HG02973 (cell line): Measurements from ENCODE around the gene IRF5.

Experiments
- ATAC-seq: cut with Tn5 transposase; IDR thresholded peaks from one replicate; pipeline ENCODE4 v1.9.1; 2021; ENCODE audit warnings: moderate library complexity; ENCODE audit not compliant: unreplicated experiment

Gene IRF5

DNA sequence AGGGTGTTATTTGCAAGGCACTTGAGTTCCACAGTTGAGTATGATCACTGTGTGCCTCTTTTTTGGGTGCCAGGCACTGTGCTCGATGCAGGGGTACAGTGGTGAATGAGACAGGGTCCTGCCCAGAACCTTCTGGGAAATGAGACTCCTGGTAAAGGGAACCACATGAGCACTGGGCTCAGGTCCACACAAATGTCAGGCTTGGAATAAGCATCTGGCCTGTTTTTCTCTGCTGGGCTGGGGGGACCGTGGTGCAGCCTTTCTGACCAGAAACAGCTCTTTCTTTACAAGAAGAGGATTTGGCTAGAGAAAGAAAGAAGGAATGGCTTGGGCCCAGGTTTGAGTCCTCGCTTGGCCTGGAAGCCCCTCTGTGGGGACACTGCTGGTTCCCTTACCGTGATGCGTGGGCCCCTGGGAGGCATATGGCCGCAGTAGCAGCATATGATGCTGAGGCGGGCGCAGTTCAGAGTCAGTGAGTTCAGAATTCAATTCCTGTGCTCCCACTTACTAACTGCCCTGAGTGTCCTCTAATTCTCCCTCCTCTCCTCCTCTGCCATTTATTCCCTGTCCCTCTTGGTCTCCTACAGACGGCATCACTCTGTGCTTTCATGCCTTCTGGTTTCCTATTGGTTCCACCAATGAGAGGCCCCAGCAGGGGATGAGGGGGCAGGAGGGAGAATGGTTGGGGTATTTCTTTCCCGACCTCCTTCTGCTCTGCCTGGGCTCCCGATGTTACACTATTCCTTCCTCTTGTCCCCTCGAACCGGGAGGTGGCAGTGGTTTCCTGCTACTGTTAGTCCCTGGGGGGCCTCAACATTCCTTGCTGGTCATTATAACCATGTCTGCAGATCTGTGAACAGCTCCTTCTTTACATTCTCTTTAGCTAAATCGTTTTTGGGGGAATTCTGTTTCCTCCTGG lies 17.6 kb upstream of the IRF5 start:
- ATAC-seq, result no peak

DNA sequence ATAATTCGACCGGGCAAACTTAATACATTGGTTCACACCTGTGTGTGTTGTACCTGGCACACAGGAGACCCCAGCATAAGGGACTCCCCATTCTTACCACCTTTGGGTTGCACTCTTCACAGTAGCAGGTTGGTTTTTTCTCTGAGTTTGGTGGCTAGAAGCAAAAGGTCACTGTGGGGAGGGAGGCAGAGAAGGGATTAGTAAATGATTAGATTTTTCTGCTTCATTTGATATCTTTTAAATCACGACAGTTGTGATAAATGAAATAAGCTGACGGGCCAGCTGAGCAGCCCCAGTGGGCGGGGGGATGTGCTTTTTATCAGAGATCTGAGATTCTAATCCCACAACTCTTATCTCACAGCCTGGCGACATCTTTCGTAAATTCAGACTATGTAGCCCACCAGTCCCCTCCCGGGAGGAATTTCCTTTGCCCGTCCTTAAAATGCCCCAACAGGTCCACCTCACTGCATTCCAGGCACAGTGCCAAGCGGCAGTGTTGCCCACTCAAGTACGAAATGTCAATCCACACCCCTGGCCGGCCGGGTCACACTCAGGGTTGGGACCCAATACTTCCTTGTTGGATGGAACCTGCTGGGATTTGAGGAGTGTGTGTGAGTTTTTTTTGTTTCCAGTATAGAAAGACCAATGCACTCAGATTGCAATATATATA lies 16.7 kb upstream of the IRF5 start:
- no peak for ATAC-seq

DNA sequence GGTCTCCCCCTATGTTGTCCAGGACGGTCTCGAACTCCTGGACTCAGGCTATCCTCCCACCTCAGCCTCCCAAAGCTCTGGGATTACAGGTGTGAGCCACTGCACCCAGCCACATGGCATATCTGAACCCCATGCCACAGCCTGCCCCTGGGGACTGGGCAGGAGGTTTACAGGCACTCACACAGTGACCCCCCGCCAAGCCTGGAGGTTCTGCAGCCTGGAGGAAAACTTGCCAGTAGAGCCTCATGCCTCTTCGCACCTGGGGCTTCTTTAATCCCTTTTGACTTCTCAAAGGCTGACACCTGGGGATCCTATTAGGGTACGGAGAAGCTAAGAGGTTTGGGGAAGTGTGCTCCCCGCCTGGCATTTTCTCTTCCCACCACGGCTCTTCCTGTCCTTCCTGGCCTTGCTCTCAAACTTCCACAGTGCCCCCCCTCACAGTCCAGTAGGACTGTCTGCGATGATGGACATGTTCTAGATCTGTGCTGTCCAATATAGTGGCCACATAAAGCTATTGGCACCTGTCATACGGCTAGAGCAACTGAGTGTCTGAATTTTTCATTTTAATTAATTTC lies 15.8 kb upstream of the IRF5 start:
- no peak for ATAC-seq

DNA sequence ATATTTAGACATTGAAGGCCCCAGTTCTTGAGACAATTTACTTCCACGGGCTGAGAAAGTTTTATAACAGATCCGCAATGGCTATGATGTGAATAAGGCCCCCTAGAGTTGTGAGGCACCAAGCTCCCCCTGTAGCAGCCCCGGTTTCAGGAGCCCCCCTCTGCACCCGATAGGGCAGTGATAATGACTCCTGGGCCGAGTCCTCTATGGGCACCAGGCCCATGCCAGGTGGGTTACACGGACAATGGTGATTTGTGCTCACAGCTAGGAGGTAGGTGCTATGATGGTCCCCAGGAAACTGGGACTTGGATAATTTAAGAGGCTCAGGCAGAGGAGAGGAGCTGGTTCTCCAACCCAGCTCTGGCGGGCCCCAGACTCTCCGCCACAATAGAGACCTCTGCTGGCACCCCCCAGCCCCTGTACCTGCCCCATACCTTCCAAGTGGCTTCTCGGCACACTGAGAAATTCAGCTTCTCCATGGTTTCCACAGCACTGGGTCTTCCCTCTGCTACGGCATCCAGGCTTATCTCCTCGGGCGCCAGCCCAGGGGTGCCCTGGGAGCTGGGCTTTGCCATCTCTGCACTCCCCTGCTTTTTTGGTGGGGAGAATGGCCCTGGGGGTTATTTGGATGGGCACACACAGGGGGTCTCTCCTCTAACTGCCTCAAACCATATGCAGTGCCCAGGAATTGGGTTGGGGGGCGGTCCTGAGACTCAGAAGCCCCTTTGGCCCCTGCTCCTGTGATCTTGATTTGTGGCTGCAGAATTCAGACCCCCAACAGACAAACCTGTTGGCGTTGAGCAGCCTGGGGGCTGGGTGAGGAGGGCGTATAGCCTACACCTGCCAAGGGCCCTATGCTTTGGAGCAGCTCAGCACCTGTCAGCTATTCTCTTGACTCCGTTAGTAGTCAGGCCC lies 15.0 kb upstream of the IRF5 start:
- ATAC-seq, result no peak

DNA sequence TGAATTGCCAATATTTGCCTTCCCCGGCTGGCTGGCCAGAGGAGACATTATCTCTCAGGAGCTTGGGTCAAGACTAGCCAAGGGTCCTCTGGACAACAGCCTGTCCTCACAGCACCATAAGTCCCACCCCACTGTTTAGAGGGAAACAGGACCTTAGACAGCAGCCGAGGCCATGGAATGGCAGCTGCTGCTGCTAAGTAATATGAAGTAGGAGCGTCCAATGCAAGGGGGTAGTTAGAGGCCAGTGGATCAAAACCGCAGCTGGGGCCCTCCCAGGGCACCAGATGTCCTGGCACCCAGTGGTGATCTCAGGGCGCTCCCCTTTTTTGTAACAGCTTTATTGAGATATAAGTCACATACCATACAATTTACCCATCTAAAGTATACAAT lies 14.3 kb upstream of the IRF5 start:
- no peak for ATAC-seq

DNA sequence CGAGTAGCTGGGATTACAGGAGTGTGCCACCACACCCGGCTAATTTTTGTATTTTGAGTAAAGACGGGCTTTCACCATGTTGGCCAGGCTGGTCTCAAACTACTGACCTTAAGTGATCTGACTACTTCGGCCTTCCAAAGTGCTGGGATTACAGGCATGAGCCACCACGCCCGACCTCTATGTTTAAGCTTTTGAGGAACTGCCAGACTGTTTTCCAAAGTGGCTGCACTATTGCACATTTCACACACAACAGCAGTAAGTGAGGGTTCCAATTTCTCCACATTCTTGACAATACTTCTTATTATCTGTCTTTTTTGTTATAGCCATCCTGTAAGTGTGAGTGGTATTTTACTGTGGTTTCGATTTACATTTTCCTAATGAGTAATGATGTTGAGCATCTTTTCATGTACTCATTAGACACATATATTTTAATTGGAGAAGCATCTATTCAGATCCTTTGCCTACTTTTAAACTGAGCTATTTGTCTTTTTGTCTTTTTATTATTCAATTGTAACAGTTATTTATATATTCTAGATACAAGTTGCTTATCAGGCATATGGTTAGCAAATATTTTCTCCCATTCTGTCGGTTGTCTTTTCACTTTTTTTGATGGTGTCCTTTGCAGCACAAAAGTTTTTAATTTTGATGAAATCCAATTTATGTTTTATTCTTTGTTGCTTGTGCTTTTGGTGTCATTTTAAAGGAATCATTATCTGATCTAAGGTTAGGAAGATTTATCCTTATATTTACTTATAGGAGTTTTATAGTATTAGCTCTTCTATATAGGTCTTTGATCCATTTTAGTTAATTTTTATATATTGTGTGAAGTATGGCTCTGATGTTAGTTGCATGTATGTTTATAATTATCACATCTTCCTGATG lies 12.8 kb upstream of the IRF5 start:
- ATAC-seq, result no peak

DNA sequence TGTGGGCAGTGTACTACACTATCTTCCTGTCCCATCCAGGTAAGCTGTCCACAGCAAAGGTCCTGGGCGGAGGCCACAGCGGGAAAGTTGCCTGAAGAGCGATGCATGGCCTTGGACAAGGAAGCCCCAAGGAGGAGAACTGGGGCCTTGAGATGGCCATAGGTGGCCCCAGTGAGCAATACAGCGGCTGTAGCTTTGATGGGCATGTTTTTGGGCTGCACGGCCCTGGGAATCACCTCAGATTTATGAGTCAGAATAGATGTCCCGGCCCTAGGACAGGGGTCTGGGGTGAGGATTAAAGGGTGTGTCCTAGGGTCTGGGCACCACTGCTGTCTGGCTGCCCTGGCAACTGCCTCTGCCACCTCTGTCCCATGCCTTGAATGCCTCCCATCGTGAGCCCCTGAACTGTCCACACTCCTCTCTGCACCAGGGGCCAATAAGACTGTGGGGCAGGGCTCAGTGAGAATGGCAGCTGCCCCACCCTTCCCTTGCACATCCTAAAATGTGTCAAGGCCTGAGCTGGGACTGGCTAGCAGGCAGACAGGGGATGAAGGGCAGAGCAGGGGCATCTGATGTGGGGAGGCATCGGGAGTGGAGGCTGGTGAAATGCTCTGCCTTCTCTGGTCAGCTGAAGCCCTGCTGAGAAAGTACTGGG lies 9.4 kb upstream of the IRF5 start:
- ATAC-seq, result no peak

DNA sequence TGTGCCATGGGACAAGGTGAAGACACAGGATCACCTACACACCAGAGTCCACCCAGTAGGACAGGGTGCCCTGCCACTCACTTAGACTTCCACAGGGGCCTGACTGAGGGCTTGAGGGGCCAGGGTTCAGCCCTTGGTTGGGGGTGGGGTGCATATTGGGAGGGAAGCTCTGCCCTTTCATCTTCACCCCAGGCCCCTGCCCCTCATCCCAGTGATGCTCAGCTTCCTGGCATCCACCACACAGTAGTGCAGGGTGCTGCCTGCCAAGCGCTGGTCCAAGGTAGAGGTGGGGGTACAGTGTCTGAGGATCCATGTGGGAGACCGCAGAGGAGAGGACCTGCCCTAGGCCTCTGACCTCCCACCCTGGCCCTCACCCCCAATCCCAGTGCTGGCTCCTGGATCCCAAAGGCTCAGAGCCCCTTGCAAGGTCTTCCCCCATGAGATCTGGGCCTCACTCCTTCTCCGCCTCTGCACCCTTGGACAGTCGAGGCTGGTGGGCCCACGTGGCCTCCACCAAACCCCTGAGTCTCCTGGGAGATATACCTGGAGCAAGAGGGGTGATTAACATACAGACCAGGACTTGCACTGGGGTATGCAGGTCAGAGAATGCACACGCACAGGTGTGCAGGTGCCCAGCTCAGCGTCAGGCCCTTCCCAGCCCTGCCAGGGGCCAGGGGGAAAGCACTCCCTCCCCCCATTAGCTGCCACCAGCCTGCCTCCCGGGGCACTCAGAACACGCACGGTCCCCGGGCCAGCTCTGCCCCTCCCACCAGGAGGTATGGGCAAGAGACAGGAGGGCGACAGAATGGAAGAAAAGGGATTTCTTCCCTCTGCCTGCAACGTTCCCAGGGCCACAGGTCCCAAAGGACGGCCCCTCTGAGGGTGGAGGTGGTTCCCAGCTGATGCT lies 8.6 kb upstream of the IRF5 start:
- no peak for ATAC-seq

DNA sequence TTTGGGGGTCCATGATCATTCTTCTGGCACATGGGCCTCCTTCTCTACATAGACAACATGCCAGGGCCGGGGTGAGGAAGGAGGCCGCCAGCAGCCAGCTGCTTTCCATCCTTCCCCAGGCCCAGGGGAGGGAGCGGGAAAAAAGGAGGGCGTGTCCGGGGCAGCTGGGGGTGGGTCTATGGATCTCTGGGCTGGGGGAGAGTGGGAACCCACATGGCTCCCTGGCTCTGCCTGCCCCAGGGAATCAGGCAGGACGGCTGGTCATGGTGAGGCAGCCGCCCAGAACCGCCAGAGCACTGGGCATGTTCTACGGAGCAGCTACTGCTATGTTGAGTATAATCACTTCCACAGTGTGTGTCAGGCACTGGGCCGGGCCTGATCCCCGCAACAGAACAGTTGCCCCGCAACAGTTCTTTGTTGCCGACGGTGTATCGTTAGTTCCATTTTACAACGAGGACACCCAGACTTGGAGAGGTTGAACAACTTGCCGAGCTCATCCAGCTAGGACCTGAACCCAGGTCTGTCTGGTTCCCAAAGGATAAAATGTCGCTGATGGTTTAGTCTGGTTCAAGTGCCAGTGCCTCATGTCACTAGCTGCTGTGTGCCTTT lies 6.4 kb upstream of the IRF5 start:
- no peak for ATAC-seq

DNA sequence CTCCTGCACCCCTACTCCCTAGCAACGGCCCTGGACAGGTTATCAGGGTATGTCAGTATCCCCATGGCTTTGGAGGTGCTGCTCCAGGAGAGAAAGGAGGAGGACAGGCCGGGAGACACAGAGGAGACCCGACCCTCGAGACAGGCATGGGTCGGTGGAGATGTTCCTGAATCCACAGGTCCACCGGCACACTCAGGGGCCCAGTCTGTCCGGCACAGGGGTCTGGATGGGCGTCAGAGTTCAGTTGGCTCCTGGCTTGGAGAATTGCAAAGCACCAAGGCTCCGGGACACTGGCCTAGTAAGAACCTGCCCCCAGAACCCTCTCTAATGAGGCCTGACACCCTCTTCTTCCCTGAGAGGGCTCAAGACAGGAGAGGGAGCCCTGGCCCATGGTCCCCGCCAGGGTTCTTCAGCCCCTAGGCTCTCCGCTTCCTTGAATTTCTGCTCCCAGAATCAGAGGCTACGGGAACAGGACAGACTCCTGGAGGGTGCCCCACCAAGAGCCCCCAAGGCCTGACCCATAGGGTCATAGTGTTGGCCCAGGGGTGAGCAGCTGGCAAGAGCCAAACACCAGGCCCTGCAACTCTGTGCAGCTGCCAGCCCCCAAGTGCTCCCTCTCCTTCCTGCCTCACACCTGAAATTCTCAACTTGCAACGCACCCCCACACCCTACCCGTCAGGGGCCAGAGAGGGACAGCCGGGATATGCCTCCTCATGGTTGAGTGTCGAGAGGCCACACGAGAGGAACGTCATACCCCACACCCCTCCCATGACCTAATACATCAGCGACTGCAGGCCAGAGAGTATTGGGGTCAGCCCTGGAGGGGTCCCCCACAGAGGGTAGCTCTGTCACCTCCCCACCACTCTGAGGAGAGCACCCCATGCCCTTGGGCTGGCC lies 5.5 kb upstream of the IRF5 start:
- no peak for ATAC-seq

DNA sequence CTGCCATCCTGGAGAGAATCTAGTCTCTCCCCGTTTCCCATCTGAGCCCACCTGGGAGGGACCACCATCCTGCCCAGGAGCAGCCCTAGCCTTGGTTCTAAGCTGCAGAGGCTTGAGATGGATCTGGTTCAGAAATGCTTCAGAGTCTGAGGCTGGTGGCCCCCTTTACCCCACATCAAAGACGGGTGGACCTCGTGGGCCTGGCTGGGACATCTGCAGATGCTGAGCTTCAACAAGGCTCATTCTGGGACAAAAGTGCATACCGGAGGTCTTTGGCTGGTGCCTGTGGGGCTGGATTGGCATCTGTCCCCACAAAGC lies 4.9 kb upstream of the IRF5 start:
- no peak for ATAC-seq

DNA sequence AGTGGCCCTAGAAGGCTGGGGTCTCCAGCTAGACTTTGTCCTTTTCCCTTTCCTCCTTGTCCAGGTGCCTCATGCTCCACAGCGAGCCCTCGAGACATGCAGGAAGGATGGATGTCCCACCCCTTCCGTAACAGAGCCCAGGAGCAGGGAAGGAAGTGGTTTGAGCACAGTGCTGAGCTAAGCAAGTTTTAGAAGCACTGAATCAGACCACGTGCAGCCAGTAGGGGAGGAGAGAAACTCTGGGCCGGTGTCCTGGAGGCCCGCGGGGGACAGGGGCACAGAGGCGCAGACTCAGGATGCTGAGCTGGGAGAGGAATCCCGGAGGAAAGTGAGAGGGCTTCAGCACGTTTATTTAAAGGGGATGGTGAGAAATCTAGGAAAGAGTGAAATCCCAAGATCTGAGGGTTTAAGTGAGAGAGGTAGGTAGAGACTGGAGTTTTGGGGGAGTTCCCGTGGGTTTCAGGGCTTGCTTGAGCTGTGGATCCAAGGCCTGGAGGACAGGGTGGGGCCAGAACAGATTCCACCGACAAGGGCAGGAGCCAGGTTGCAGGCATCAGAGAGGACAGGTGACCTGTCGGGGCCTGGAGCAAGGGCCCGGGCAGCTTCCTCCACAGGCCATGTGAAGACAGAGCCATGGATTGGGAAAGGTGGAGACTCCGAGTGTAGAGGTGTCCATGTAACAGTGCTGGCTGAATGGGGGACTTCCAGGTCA lies 4.4 kb upstream of the IRF5 start:
- ATAC-seq, result no peak

DNA sequence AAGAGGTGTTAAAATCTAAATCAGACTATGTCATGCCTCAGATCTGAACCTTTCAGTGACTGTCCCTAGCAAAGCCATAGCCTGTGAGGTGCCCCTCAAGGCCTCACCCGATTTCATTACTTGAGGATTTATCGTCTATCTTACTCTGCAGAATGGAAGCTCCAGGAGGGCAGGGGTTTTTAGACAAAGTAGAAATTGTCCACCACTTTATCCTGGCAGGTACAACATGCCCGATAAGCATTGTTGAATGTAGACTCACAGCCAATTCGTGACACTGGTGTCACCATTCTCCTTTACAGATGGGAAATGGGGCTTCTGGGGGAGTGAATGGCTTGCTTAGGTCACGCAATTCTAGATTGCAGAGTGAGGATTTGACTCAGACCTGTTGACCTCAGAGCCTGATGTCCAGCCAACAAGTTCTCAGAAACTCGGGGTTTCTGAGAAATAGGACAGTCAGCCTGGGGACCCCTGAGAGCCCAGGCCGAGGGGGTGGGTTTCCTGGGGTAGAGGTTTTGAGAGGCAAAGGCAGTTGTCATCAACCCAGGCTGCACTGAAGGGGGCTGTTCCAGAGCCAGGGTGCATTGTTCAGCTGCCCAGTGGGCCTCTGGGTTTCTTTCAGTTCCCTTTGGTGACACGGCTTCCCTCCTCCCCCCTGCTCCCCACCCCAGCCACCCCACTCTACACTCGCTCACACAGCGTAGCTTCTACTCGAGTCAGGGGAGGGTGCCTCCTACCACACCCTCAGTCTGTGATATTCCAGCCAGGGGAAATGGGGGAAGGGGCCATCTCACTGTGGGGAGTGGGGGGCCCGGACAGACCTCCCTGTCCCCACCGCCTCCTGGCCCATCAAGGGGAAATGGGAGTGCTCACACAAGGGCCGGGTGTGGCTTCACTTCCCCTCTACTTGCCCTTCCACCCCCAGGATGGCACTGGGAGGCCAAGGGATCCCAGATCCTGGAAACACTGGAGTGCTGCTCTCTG lies 3.1 kb upstream of the IRF5 start:
- ATAC-seq, result peak; percentile 31

DNA sequence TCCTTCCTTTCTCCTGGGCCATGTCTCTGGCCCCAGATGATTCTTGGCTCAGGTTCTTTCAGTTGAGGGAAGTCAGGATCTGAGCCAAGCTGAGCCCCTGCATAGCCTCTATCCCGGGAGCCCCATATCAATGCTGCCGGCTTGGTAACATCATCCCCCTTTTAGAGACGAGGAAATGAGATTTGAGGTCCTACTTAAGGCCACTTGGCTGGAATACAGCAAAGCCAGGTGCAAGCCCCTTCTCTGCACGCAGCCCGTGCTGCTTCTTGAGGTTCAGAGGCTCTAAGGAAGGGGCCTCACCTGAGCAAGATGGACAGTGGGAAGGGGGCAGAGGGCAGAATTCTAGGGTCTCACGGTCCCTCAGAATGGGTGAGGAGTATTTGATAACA lies 2.4 kb upstream of the IRF5 start:
- no peak for ATAC-seq

DNA sequence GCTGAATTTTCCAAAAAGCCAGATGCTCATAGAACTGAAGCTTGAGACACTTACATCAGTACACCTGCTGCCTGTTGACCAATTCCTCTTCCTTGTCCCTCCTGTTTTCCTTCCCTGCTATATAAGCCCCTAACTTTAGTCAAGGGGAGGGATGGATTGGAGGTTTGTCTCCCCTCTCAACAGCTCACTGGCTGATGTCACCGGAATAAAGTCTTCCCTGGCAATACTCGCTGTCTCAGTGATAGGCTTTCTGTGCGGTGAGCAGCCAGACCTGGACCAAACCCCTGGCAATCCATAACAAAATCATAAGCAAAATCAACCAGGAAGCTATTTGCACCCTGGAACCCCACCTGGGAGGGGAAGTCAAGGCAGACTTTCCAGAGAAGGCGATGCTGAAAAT lies 929 bp upstream of the IRF5 start:
- ATAC-seq, result no peak

DNA sequence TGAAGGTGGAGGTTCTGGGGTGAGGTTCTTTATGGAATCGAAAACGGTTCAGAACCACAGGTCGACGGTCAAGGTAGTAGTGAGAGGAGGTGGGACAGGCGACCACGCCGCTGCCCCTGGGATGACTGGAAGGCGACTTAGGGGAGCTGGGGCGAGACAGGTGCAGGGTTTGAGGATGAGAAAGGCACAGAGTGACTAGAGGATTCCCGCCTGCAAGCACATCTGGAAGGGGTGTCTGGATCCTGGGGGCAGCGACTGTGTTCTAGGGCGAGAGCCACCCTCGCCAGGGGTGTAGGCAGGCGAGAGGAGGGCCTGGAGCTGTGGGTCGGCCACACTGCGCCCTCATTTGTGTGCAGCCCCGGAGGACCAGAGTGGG lies 468 bp upstream of the IRF5 start:
- ATAC-seq, result no peak
